OCI-LY7 (cell line): ENCODE measurements around the gene MRPL18. TPM values are rescaled to one million over a fixed set of nuclear protein-coding genes. Genes with fewer than 3 reads are reported as not detected.

ENCODE experiments used
- BruUV-seq: library from RNA; stranded (reverse); fragments of 400-500 nt; replicated peaks from 2 replicates; lab custom pipeline; 2021; lab: Mats Ljungman, UMichigan
- CTCF ChIA-PET: fragments of 300-600 bp; sonication (Branson Sonifier 250); formaldehyde crosslinking; loops from one replicate; lab custom pipeline; 2022; ENCODE audit warnings: antibody characterized with exemption; ENCODE audit not compliant: unreplicated experiment; lab: Charles Lee
- POLR2A ChIA-PET: fragments of 300-600 bp; sonication (Branson Sonifier 250); formaldehyde crosslinking; loops from one replicate; lab custom pipeline; 2022; ENCODE audit warnings: antibody characterized with exemption; lab: Charles Lee
- DNase-seq: peaks from one replicate; pipeline ENCODE4 v3.0.0-alpha.2; 2015; ENCODE audit warnings: low spot score
- H2AFZ ChIP-seq: fragments of 200-600 bp; sonication (generic), shearing (Covaris generic); 2 replicates; pipeline ENCODE4 v1.6.1; 2014; ENCODE audit warnings: mild to moderate bottlenecking, antibody characterized with exemption, low read length, moderate library complexity
- H3K27ac ChIP-seq: fragments of 200-600 bp; sonication (generic); 2 replicates; pipeline ENCODE4 v1.5.1; 2014; ENCODE audit warnings: mixed run types, low read depth, mild to moderate bottlenecking, moderate library complexity, low read length, inconsistent platforms; ENCODE audit not compliant: poor library complexity, severe bottlenecking
- H3K36me3 ChIP-seq: fragments of 200-600 bp; sonication (generic); 2 replicates; pipeline ENCODE4 v1.6.1; 2014; ENCODE audit warnings: mild to moderate bottlenecking, antibody characterized with exemption, low read length, moderate library complexity, mixed read lengths; ENCODE audit not compliant: insufficient read depth
- H3K4me1 ChIP-seq: fragments of 200-600 bp; sonication (generic); 2 replicates; pipeline ENCODE4 v1.5.1; 2014; ENCODE audit warnings: mild to moderate bottlenecking, low read length; ENCODE audit not compliant: insufficient read depth, poor library complexity, severe bottlenecking
- H3K4me2 ChIP-seq: fragments of 200-600 bp; sonication (generic); 2 replicates; pipeline ENCODE4 v1.6.1; 2014; ENCODE audit warnings: mild to moderate bottlenecking, low read length
- H3K4me3 ChIP-seq: fragments of 200-600 bp; sonication (generic); 2 replicates; pipeline ENCODE4 v1.5.1; 2014; ENCODE audit warnings: mild to moderate bottlenecking, low read depth, low read length; ENCODE audit not compliant: poor library complexity, severe bottlenecking
- H3K79me2 ChIP-seq: fragments of 200-600 bp; sonication (generic); 2 replicates; pipeline ENCODE4 v1.6.1; 2016; ENCODE audit warnings: low read depth, mild to moderate bottlenecking, low read length, moderate library complexity, mixed read lengths; ENCODE audit not compliant: insufficient read depth
- H3K9me2 ChIP-seq: fragments of 200-600 bp; sonication (generic); 2 replicates; pipeline ENCODE4 v1.6.1; 2016; ENCODE audit warnings: mild to moderate bottlenecking, low read length, mixed read lengths; ENCODE audit not compliant: insufficient read depth
- H3K9me3 ChIP-seq: fragments of 200-600 bp; sonication (generic); 2 replicates; pipeline ENCODE4 v1.6.1; 2014; ENCODE audit warnings: mild to moderate bottlenecking, mixed run types, low read length, mixed read lengths
- H4K20me1 ChIP-seq: fragments of 200-600 bp; sonication (generic); 2 replicates; pipeline ENCODE4 v1.6.1; 2014; ENCODE audit warnings: mild to moderate bottlenecking, antibody characterized with exemption, low read length, moderate library complexity, mixed read lengths; ENCODE audit not compliant: insufficient read depth
- EZH2phosphoT487 ChIP-seq: fragments of 200-600 bp; sonication (generic); IDR thresholded peaks from 2 replicates; pipeline ENCODE4 v1.6.1; 2018; ENCODE audit warnings: low read depth, borderline replicate concordance, mild to moderate bottlenecking, mixed run types, antibody characterized with exemption, low read length, moderate library complexity, mixed read lengths
- intact Hi-C: fragments of 100-400 bp; cut with micrococcal nuclease; formaldehyde crosslinking; loops from one replicate; pipeline ENCODE4 v1.10.0; 2022; ENCODE audit not compliant: unreplicated experiment
- total RNA-seq, 2 experiments: library from RNA; depleted of rRNA in 1 of 2; stranded (reverse); fragments of >200 nt in 1 of 2; shearing (Covaris generic) in 1 of 2; gene quantifications; 2 replicates each; pipeline ENCODE4 v1.2.3, GENCODE V29; 2014 to 2022
- TF ChIP-seq, protein P1 (sequence below): fragments of 200-600 bp; sonication (generic); conservative IDR thresholded peaks from 2 replicates; pipeline ENCODE4 v1.5.1; 2014; ENCODE audit warnings: mild to moderate bottlenecking, antibody characterized with exemption, low read length, moderate library complexity, mixed read lengths

MRPL18 gene
- total RNA-seq, 2 experiments from 2014 or later = 117 to 128 TPM

DNA sequence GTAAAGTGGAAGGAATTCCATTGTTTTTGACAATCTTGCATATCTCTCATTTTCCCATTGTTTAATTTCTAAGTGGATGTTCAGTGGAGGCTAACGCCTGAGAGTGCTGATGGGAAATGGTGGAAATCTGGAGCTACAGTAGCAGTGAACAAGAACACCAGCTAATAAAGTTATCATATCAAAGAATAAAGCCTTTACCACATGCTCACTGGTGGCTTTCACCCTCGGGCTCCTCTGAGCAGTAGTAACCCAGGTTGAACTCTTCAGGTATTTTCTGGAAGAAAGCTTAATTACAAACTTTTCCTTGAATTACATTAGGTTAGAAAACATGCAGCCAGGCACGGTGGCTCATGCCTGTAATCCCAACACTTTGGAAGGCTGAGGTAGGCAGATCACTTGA is 38.8 kb upstream of the MRPL18 start:
- intact Hi-C loops = no loop called here
- POLR2A ChIA-PET = interaction anchor here (1.0 to 2.6 kb wide), 3 partner anchors 8 to 10 kb away, joined by 3 to 10 read pairs (median 4); partner anchors contain the start of gene ACAT2
- no peak for TF ChIP-seq EZH2phosphoT487
- TF ChIP-seq, protein P1, sequence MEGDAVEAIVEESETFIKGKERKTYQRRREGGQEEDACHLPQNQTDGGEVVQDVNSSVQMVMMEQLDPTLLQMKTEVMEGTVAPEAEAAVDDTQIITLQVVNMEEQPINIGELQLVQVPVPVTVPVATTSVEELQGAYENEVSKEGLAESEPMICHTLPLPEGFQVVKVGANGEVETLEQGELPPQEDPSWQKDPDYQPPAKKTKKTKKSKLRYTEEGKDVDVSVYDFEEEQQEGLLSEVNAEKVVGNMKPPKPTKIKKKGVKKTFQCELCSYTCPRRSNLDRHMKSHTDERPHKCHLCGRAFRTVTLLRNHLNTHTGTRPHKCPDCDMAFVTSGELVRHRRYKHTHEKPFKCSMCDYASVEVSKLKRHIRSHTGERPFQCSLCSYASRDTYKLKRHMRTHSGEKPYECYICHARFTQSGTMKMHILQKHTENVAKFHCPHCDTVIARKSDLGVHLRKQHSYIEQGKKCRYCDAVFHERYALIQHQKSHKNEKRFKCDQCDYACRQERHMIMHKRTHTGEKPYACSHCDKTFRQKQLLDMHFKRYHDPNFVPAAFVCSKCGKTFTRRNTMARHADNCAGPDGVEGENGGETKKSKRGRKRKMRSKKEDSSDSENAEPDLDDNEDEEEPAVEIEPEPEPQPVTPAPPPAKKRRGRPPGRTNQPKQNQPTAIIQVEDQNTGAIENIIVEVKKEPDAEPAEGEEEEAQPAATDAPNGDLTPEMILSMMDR = no peak

DNA sequence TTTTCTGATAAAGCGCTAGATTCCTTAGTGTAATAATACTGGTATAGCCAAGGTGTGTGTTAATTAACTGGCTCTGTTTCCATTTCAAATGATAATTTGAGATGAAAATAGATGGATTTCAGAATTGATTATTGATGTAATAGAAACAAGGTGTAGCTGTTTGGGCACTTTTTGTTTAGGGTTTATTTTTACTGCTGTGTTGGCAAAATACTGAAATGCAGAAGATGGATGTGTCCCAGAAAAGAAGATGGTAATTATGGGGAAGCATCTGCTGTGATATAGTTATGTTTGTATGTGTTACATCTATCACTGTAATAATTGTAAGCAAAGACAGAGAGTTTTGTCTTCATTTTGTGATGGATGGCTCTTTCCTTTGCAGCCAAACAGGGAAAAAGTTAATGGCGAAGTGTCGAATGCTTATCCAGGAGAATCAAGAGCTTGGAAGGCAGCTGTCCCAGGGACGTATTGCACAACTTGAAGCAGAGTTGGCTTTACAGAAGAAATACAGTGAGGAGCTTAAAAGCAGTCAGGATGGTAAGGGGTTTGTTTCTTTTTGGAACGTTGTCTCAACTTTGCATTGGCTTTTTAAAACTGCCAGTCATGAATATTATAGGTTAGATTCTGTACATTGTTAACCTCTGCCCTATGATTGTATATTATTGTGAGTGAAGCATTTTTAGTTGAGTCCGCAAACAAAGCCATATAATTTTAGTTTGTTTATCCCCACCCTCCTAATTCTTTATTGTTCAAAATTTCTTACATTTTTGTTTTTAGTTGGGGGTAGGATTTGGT is 37.0 kb upstream of the MRPL18 start:
- H4K20me1 ChIP-seq = 0 out of 2 replicates have a peak, but pooled peaks cover 7% of the 10 kb centered on the region
- TF ChIP-seq EZH2phosphoT487 = no peak
- TF ChIP-seq, protein P1 = no peak
- ChIA-PET CTCF (no interaction called here), POLR2A (interaction anchor here (2.6 kb wide), 1 partner anchor 8 kb away, joined by 10 read pairs; the partner anchor contains the start of gene ACAT2)
- peaks cover 15% of the 10 kb centered on the region; the same call in 1 of the 2 replicates for H3K79me2 ChIP-seq
- no peaks in the 10 kb centered on the region for H3K4me1 ChIP-seq
- no peaks in the 10 kb centered on the region for H3K9me3 ChIP-seq
- no TSS peak for BruUV-seq
- no peak overlapping the region for H3K4me2 ChIP-seq
- no peaks in the 10 kb centered on the region for H3K9me2 ChIP-seq
- no peak for DNase-seq
- no peak overlapping the region for H3K27ac ChIP-seq
- peaks cover 100% of the 10 kb centered on the region for H3K36me3 ChIP-seq
- no peak overlapping the region for H2AFZ ChIP-seq
- no peak overlapping the region for H3K4me3 ChIP-seq
- intact Hi-C loops = no loop called here

More for the DNA sequence above, 38.8 kb upstream of the MRPL18 start:
- H3K4me3 ChIP-seq = no peak overlapping the region
- no peaks in the 10 kb centered on the region for H3K4me1 ChIP-seq
- no peak overlapping the region for H3K27ac ChIP-seq
- H4K20me1 ChIP-seq = 0 out of 2 replicates have a peak, but pooled peaks cover 7% of the 10 kb centered on the region
- H3K36me3 ChIP-seq = peaks cover 100% of the 10 kb centered on the region
- no TSS peak for BruUV-seq
- peaks cover 27% of the 10 kb centered on the region; the same call in 1 of the 2 replicates for H3K79me2 ChIP-seq
- CTCF ChIA-PET = no interaction called here
- no peak overlapping the region for H3K4me2 ChIP-seq
- no peaks in the 10 kb centered on the region for H3K9me3 ChIP-seq
- H3K9me2 ChIP-seq = no peaks in the 10 kb centered on the region
- H2AFZ ChIP-seq = no peak overlapping the region
- no peak for DNase-seq

DNA sequence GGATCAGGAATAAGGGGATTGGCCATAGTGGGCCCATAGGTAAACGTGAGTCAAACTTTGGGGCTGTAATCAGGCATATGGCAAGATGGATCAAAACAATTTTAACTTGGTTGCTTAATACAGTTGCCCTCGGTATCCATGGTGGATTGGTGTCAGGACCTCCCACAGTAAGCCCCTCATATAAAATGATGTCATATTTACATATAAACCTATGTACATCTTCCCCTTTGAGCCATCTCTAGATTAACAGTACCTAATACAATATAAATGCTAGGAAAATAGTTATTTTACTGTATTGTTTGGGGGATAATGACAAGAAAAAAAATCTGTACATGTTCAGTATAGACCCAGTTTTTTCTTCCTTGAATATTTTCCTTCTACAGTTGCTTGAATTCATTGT is 35.9 kb upstream of the MRPL18 start:
- Histone ChIP-seq H3K9me3 (no peaks in the 10 kb centered on the region), H3K36me3 (peaks cover 96% of the 10 kb centered on the region), H3K9me2 (no peaks in the 10 kb centered on the region), H4K20me1 (0 out of 2 replicates have a peak, but pooled peaks cover 7% of the 10 kb centered on the region), H3K4me2 (no peak overlapping the region), H3K4me3 (no peak overlapping the region), H2AFZ (no peak overlapping the region), H3K27ac (no peak overlapping the region), H3K79me2 (peaks cover 15% of the 10 kb centered on the region; the same call in 1 of the 2 replicates), H3K4me1 (no peaks in the 10 kb centered on the region)
- intact Hi-C loops = no loop called here
- TF ChIP-seq EZH2phosphoT487 = no peak
- TF ChIP-seq, protein P1 = no peak
- CTCF ChIA-PET = no interaction called here
- POLR2A ChIA-PET = no interaction called here
- BruUV-seq = no TSS peak
- no peak for DNase-seq
